Measurements from ENCODE around the gene LAMB1.

- no peak for TF ChIP-seq POLR2A (IDR thresholded peaks at IDR 0.05; ENCODE audit: low read length)
- TF ChIP-seq GATA1 (IDR thresholded peaks at IDR 0.05; ENCODE audit: low read depth, low read length): no peak
Observed at GRCh38 chr7:107917763-107918651, 85.0 kb downstream of the LAMB1 start.

All from erythroblast (primary cell).